ENCODE data around the gene SYT11. TPM values are rescaled to one million over a fixed set of nuclear protein-coding genes. Genes with fewer than 3 reads are reported as not detected.

Gene SYT11
- total RNA-seq, 2 experiments from 2014 or later = 17.1 to 29.9 TPM

- H3K27me3 Mint-ChIP-seq = no peaks in the 10 kb centered on the region
- no peak overlapping the region for H3K4me3 Mint-ChIP-seq
- CTCF ChIA-PET = interaction anchor here (1.1 kb wide), 1 partner anchor 12 kb away, joined by 3 read pairs; no protein-coding TSS in a partner anchor
- no peaks in the 10 kb centered on the region for H3K4me1 Mint-ChIP-seq
- H3K36me3 Mint-ChIP-seq = peaks cover 7% of the 10 kb centered on the region
- ATAC-seq (no peak), DNase-seq (no peak)
- H3K9me3 Mint-ChIP-seq (ENCODE audit: low read depth) = no peaks in the 10 kb centered on the region
- H3K27ac Mint-ChIP-seq = no peak overlapping the region
Observed at GRCh38 chr1:155872527-155872926, 13.2 kb downstream of the SYT11 start.

- H3K9me3 Mint-ChIP-seq (ENCODE audit: low read depth) = no peaks in the 10 kb centered on the region
- no peaks in the 10 kb centered on the region for H3K27me3 Mint-ChIP-seq
- H3K36me3 Mint-ChIP-seq = peaks cover 5% of the 10 kb centered on the region
- H3K27ac Mint-ChIP-seq = no peak overlapping the region
- no peaks in the 10 kb centered on the region for H3K4me1 Mint-ChIP-seq
- no peak overlapping the region for H3K4me3 Mint-ChIP-seq
- DNase-seq (no peak), ATAC-seq (no peak)
- CTCF ChIA-PET = no interaction called here
Observed at GRCh38 chr1:155873860-155874259, 14.5 kb downstream of the SYT11 start.

- no peak overlapping the region for H3K27ac Mint-ChIP-seq
- CTCF ChIA-PET = interaction anchor here (0.6 to 1.4 kb wide), 2 partner anchors 16 to 255 kb away, joined by 3 to 4 read pairs; no protein-coding TSS in a partner anchor
- ATAC-seq = no peak
Observed at GRCh38 chr1:155877945-155878344, 18.6 kb downstream of the SYT11 start.

GRCh38 chr1:155880251-155880650 is 20.9 kb downstream of the SYT11 start:
- Mint-ChIP-seq H3K36me3 (peaks cover 4% of the 10 kb centered on the region), H3K9me3 (ENCODE audit: low read depth) (no peaks in the 10 kb centered on the region), H3K27ac (no peak overlapping the region), H3K4me1 (no peaks in the 10 kb centered on the region), H3K27me3 (no peaks in the 10 kb centered on the region), H3K4me3 (no peak overlapping the region)
- no peak for ATAC-seq
- DNase-seq = no peak
- CTCF ChIA-PET = no interaction called here

More at GRCh38 chr1:155877945-155878344, 18.6 kb downstream of the SYT11 start:
- Mint-ChIP-seq H3K4me1 (no peaks in the 10 kb centered on the region), H3K9me3 (ENCODE audit: low read depth) (no peaks in the 10 kb centered on the region), H3K36me3 (peaks cover 4% of the 10 kb centered on the region), H3K4me3 (no peak overlapping the region), H3K27me3 (no peaks in the 10 kb centered on the region)
- DNase-seq = no peak

GRCh38 chr1:155880950-155881349 is 21.6 kb downstream of the SYT11 start:
- Mint-ChIP-seq H3K27me3 (no peaks in the 10 kb centered on the region), H3K4me1 (no peaks in the 10 kb centered on the region), H3K36me3 (peaks cover 2% of the 10 kb centered on the region), H3K9me3 (ENCODE audit: low read depth) (no peaks in the 10 kb centered on the region), H3K27ac (no peak overlapping the region), H3K4me3 (no peak overlapping the region)
- CTCF ChIA-PET = no interaction called here
- ATAC-seq = no peak
- DNase-seq = no peak

- no peaks in the 10 kb centered on the region for H3K4me1 Mint-ChIP-seq
- H3K27me3 Mint-ChIP-seq = no peaks in the 10 kb centered on the region
- H3K27ac Mint-ChIP-seq = no peak overlapping the region
- DNase-seq (no peak), ATAC-seq (no peak)
- CTCF ChIA-PET = no interaction called here
- H3K36me3 Mint-ChIP-seq = peaks cover 2% of the 10 kb centered on the region
- no peak overlapping the region for H3K4me3 Mint-ChIP-seq
- no peaks in the 10 kb centered on the region for H3K9me3 Mint-ChIP-seq (ENCODE audit: low read depth)
Observed at GRCh38 chr1:155882235-155882634, 22.9 kb downstream of the SYT11 start.

GRCh38 chr1:155882766-155883165 is 23.4 kb downstream of the SYT11 start:
- Mint-ChIP-seq H3K27ac (no peak overlapping the region), H3K27me3 (no peaks in the 10 kb centered on the region), H3K9me3 (ENCODE audit: low read depth) (no peaks in the 10 kb centered on the region), H3K4me1 (no peaks in the 10 kb centered on the region), H3K4me3 (no peak overlapping the region), H3K36me3 (peaks cover 2% of the 10 kb centered on the region)
- ATAC-seq (no peak), DNase-seq (no peak)
- CTCF ChIA-PET = interaction anchor here (0.6 kb wide), 1 partner anchor 66 kb away, joined by 3 read pairs; no protein-coding TSS in a partner anchor

- ATAC-seq = no peak
- CTCF ChIA-PET = interaction anchor here (0.6 to 1.0 kb wide), 2 partner anchors 12 to 15 kb away, joined by 3 read pairs; no protein-coding TSS in a partner anchor
- DNase-seq = no peak
- no peaks in the 10 kb centered on the region for H3K27me3 Mint-ChIP-seq
- no peaks in the 10 kb centered on the region for H3K9me3 Mint-ChIP-seq (ENCODE audit: low read depth)
- H3K4me3 Mint-ChIP-seq = no peak overlapping the region
- no peaks in the 10 kb centered on the region for H3K4me1 Mint-ChIP-seq
- H3K27ac Mint-ChIP-seq = no peak overlapping the region
- H3K36me3 Mint-ChIP-seq = peaks cover 2% of the 10 kb centered on the region
Observed at GRCh38 chr1:155884031-155884960, 24.9 kb downstream of the SYT11 start.

GRCh38 chr1:155884982-155885381 is 25.6 kb downstream of the SYT11 start:
- Mint-ChIP-seq H3K27me3 (no peaks in the 10 kb centered on the region), H3K4me1 (no peaks in the 10 kb centered on the region), H3K4me3 (no peak overlapping the region), H3K27ac (no peak overlapping the region), H3K9me3 (ENCODE audit: low read depth) (no peaks in the 10 kb centered on the region), H3K36me3 (peaks cover 2% of the 10 kb centered on the region)
- ATAC-seq = no peak
- CTCF ChIA-PET = interaction anchor here (0.6 kb wide), 1 partner anchor 16 kb away, joined by 3 read pairs; no protein-coding TSS in a partner anchor
- no peak for DNase-seq

- peaks cover 8% of the 10 kb centered on the region for H3K4me1 Mint-ChIP-seq
- no peak for ATAC-seq
- no peak overlapping the region for H3K27ac Mint-ChIP-seq
- no peaks in the 10 kb centered on the region for H3K9me3 Mint-ChIP-seq (ENCODE audit: low read depth)
- H3K36me3 Mint-ChIP-seq = no peaks in the 10 kb centered on the region
- CTCF ChIA-PET = no interaction called here
- H3K27me3 Mint-ChIP-seq = no peaks in the 10 kb centered on the region
- no peak overlapping the region for H3K4me3 Mint-ChIP-seq
- no peak for DNase-seq
Observed at GRCh38 chr1:155888481-155888880, 29.1 kb downstream of the SYT11 start.

GRCh38 chr1:155889566-155889965 is 30.2 kb downstream of the SYT11 start:
- no peak for DNase-seq
- CTCF ChIA-PET = interaction anchor here (0.5 to 1.3 kb wide), 2 partner anchors 9 to 294 kb away, joined by 3 to 4 read pairs; no protein-coding TSS in a partner anchor

GRCh38 chr1:155890251-155890650 is 30.9 kb downstream of the SYT11 start:
- peaks cover 15% of the 10 kb centered on the region for H3K4me1 Mint-ChIP-seq
- H3K4me3 Mint-ChIP-seq = no peak overlapping the region
- no peak overlapping the region for H3K27ac Mint-ChIP-seq
- H3K9me3 Mint-ChIP-seq (ENCODE audit: low read depth) = no peaks in the 10 kb centered on the region
- ATAC-seq = no peak
- H3K27me3 Mint-ChIP-seq = no peaks in the 10 kb centered on the region
- no peaks in the 10 kb centered on the region for H3K36me3 Mint-ChIP-seq
- CTCF ChIA-PET = interaction anchor here (1.3 kb wide), 1 partner anchor 8 kb away, joined by 4 read pairs; no protein-coding TSS in a partner anchor
- no peak for DNase-seq

More at GRCh38 chr1:155889566-155889965, 30.2 kb downstream of the SYT11 start:
- H3K9me3 Mint-ChIP-seq (ENCODE audit: low read depth) = no peaks in the 10 kb centered on the region
- no peak overlapping the region for H3K27ac Mint-ChIP-seq
- ATAC-seq = no peak
- H3K4me1 Mint-ChIP-seq = peaks cover 15% of the 10 kb centered on the region
- H3K36me3 Mint-ChIP-seq = no peaks in the 10 kb centered on the region
- H3K27me3 Mint-ChIP-seq = no peaks in the 10 kb centered on the region
- H3K4me3 Mint-ChIP-seq = no peak overlapping the region

- H3K27ac Mint-ChIP-seq = peak overlapping the region; percentile 44
- H3K9me3 Mint-ChIP-seq (ENCODE audit: low read depth) = no peaks in the 10 kb centered on the region
- H3K27me3 Mint-ChIP-seq = no peaks in the 10 kb centered on the region
- H3K36me3 Mint-ChIP-seq = peaks cover 7% of the 10 kb centered on the region
- ATAC-seq = no peak
- CTCF ChIA-PET = interaction anchor here (1.0 to 1.4 kb wide), 2 partner anchors 15 to 18 kb away, joined by 3 read pairs; no protein-coding TSS in a partner anchor
- DNase-seq = no peak
- no peak overlapping the region for H3K4me3 Mint-ChIP-seq
- H3K4me1 Mint-ChIP-seq = peaks cover 17% of the 10 kb centered on the region
Observed at GRCh38 chr1:155892796-155893195, 33.4 kb downstream of the SYT11 start.

All from activated CD8-positive, alpha-beta memory T cell treated with anti-CD3 and anti-CD28 coated beads, Interleukin-2, amount 10 ng/mL, durations not matched to agents 7 days and 5 days (primary cell).